NCI-H524 treated with DMSO at 0.1 percent for 48 hours (cell line): ENCODE data around the gene USP17L21.
"Not testable (repeated sequence)": the region's sequence is repeated elsewhere in the genome, so short reads cannot be mapped to it uniquely, and the experiment has no call there.

ENCODE experiments used
- DNase-seq: peaks from one replicate; lab custom pipeline; 2025; lab: John Stamatoyannopoulos, UW

Gene USP17L21

GRCh38 chr4:9262572-9262971, at the start of gene USP17L21:
USP17L21 (plus strand) TSS chr4:9262872; CDS start chr4:9262872, 0 bp downstream.
- DNase-seq, result not testable (repeated sequence)

DNA sequence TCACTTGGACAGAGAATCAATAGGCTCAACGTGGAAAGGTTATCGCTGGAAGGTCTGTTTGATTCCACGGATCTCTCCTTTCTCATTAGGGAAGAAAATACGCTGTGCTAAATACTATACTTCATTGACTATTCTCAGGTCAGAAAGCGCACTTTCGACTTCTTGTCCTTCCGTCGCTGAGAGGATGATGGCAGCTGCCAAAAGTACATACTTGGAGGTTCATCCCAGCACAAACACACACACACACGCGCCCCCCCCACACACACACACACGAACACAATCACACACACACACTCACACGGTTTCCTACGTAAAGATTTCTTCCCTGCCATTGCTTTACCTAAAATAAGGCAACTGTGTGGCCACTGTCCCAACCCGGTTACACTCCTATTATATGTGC, 48.0 kb upstream of the USP17L21 start:
- DNase-seq, result not testable (repeated sequence)

- not testable (repeated sequence) for DNase-seq
Measured at GRCh38 chr4:9215105-9215504, 47.6 kb upstream of the USP17L21 start, which contains the start of gene USP17L11. USP17L11 (plus strand) TSS chr4:9215405; CDS start chr4:9215405, 0 bp downstream.

GRCh38 chr4:9219852-9220251, 42.8 kb upstream of the USP17L21 start, which contains the start of gene USP17L12:
USP17L12 (plus strand) TSS chr4:9220152; CDS start chr4:9220152, 0 bp downstream.
- not testable (repeated sequence) for DNase-seq

DNA sequence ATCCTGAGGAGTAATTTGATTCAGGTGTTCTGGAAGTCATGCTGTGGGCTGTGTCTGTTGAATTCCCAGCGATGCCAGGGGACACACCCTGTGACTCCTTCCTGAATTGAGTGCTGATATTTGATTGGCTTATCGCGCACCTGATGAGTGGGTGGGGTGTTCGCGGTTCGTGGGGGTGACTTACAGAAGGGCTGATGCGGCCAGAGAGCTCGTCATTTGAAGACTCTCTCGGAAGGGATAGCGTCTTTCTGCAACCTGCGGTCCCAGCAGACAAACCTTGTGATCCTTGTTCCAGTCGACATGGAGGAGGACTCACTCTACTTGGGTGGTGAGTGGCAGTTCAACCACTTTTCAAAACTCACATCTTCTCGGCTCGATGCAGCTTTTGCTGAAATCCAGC, 38.1 kb upstream of the USP17L21 start, which contains the start of gene USP17L13:
USP17L13 (plus strand) TSS at position 301 of the 400 bp plus-strand sequence; CDS start at position 301, 0 bp downstream.
- not testable (repeated sequence) for DNase-seq

DNA sequence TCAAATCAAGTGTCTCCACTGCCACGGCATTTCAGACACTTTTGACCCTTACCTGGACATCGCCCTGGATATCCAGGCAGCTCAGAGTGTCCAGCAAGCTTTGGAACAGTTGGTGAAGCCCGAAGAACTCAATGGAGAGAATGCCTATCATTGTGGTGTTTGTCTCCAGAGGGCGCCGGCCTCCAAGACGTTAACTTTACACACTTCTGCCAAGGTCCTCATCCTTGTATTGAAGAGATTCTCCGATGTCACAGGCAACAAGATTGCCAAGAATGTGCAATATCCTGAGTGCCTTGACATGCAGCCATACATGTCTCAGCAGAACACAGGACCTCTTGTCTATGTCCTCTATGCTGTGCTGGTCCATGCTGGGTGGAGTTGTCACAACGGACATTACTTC, 32.4 kb upstream of the USP17L21 start:
- DNase-seq, result not testable (repeated sequence)

DNA sequence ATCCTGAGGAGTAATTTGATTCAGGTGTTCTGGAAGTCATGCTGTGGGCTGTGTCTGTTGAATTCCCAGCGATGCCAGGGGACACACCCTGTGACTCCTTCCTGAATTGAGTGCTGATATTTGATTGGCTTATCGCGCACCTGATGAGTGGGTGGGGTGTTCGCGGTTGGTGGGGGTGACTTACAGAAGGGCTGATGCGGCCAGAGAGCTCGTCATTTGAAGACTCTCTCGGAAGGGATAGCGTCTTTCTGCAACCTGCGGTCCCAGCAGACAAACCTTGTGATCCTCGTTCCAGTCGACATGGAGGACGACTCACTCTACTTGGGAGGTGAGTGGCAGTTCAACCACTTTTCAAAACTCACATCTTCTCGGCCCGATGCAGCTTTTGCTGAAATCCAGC, 28.6 kb upstream of the USP17L21 start, which contains the start of gene USP17L15:
USP17L15 (plus strand) TSS at position 301 of the 400 bp plus-strand sequence; CDS start at position 301, 0 bp downstream.
- not testable (repeated sequence) for DNase-seq

DNA sequence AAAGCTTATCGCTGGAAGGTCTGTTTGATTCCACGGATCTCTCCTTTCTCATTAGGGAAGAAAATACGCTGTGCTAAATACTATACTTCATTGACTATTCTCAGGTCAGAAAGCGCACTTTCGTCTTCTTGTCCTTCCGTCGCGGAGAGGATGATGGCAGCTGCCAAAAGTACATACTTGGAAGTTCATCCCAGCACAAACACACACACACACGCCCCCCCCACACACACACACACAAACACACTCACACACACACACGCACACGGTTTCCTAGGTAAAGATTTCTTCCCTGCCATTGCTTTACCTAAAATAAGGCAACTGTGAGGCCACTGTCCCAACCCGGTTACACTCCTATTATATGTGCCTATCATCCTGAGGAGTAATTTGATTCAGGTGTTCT, 24.2 kb upstream of the USP17L21 start:
- not testable (repeated sequence) for DNase-seq

DNA sequence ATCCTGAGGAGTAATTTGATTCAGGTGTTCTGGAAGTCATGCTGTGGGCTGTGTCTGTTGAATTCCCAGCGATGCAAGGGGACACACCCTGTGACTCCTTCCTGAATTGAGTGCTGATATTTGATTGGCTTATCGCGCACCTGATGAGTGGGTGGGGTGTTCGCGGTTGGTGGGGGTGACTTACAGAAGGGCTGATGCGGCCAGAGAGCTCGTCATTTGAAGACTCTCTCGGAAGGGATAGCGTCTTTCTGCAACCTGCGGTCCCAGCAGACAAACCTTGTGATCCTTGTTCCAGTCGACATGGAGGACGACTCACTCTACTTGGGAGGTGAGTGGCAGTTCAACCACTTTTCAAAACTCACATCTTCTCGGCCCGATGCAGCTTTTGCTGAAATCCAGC, 19.1 kb upstream of the USP17L21 start, which contains the start of gene USP17L17:
USP17L17 (plus strand) TSS at position 301 of the 400 bp plus-strand sequence; CDS start at position 301, 0 bp downstream.
- DNase-seq, result not testable (repeated sequence)

GRCh38 chr4:9247953-9248680, 14.6 kb upstream of the USP17L21 start, which contains the start of gene USP17L18:
USP17L18 (plus strand) TSS chr4:9248630; CDS start chr4:9248630, 0 bp downstream.
- DNase-seq, result not testable (repeated sequence)

- DNase-seq, result not testable (repeated sequence)
Measured at GRCh38 chr4:9253078-9253477, 9.6 kb upstream of the USP17L21 start, which contains the start of gene USP17L19. USP17L19 (plus strand) TSS chr4:9253378; CDS start chr4:9253378, 0 bp downstream.

DNA sequence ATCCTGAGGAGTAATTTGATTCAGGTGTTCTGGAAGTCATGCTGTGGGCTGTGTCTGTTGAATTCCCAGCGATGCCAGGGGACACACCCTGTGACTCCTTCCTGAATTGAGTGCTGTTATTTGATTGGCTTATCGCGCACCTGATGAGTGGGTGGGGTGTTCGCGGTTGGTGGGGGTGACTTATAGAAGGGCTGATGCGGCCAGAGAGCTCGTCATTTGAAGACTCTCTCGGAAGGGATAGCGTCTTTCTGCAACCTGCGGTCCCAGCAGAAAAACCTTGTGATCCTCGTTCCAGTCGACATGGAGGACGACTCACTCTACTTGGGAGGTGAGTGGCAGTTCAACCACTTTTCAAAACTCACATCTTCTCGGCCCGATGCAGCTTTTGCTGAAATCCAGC, 4.8 kb upstream of the USP17L21 start, which contains the start of gene USP17L20:
USP17L20 (plus strand) TSS at position 301 of the 400 bp plus-strand sequence; CDS start at position 301, 0 bp downstream.
- DNase-seq, result not testable (repeated sequence)

DNA sequence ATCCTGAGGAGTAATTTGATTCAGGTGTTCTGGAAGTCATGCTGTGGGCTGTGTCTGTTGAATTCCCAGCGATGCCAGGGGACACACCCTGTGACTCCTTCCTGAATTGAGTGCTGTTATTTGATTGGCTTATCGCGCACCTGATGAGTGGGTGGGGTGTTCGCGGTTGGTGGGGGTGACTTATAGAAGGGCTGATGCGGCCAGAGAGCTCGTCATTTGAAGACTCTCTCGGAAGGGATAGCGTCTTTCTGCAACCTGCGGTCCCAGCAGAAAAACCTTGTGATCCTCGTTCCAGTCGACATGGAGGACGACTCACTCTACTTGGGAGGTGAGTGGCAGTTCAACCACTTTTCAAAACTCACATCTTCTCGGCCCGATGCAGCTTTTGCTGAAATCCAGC, 4.6 kb downstream of the USP17L21 start, which contains the start of gene USP17L22:
USP17L22 (plus strand) TSS at position 301 of the 400 bp plus-strand sequence; CDS start at position 301, 0 bp downstream.
- DNase-seq, result not testable (repeated sequence)

DNA sequence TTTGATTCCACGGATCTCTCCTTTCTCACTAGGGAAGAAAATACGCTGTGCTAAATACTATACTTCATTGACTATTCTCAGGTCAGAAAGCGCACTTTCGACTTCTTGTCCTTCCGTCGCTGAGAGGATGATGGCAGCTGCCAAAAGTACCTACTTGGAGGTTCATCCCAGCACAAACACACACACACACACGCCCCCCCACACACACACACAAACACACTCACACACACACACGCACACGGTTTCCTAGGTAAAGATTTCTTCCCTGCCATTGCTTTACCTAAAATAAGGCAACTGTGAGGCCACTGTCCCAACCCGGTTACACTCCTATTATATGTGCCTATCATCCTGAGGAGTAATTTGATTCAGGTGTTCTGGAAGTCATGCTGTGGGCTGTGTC, 9.0 kb downstream of the USP17L21 start:
- DNase-seq, result not testable (repeated sequence)
